Heart left ventricle (tissue), 16 donors: ENCODE measurements around the gene SLC4A3. TPM values are rescaled to one million over a fixed set of nuclear protein-coding genes. Genes with fewer than 3 reads are reported as not detected.

Experiments
- ATAC-seq, 4 donors: fragments of 200-7000 bp; cut with Tn5 transposase; one replicate each; pipeline ENCODE4 v1.9.1; 2020 to 2022; ENCODE audit warnings: moderate library complexity in 4 of 4, mild to moderate bottlenecking in 3 of 4, moderate number of reproducible peaks in 1 of 4
- DNase-seq, 5 donors: peaks; one replicate each; pipeline ENCODE4 v3.0.0-alpha.2; 2020
- H3K27ac ChIP-seq, 12 donors: fragments of 200-600 bp; sonication (generic) in 4 of 12; one replicate each; pipeline versions ENCODE4 v1.5.0 to v1.8.0; 2016 to 2022; ENCODE audit warnings: mild to moderate bottlenecking in 2 of 12
- H3K27me3 ChIP-seq, 9 donors: fragments of 200-600 bp; sonication (generic) in 2 of 9; one replicate each; pipeline versions ENCODE4 v1.5.1 to v1.8.0; 2016 to 2022; ENCODE audit warnings: mild to moderate bottlenecking in 3 of 9
- H3K36me3 ChIP-seq, 9 donors: fragments of 200-600 bp; sonication (generic) in 2 of 9; one replicate each; pipeline versions ENCODE4 v1.5.0 to v1.8.0; 2018 to 2022; ENCODE audit warnings: mild to moderate bottlenecking in 2 of 9
- H3K4me1 ChIP-seq, 12 donors: fragments of 200-600 bp; sonication (generic) in 4 of 12; one replicate each; pipeline versions ENCODE4 v1.5.0 to v1.8.0; 2016 to 2022; ENCODE audit warnings: mild to moderate bottlenecking in 3 of 12
- H3K4me3 ChIP-seq, 12 donors: fragments of 200-600 bp; sonication (generic) in 4 of 12; one replicate each; pipeline versions ENCODE4 v1.5.0 to v1.8.0; 2017 to 2022; ENCODE audit warnings: mild to moderate bottlenecking in 9 of 12, moderate library complexity in 4 of 12
- H3K9me3 ChIP-seq, 12 donors: fragments of 200-600 bp; sonication (generic) in 4 of 12; one replicate each; pipeline versions ENCODE4 v1.5.0 to v1.8.0; 2016 to 2022; ENCODE audit warnings: mild to moderate bottlenecking in 1 of 12
- CTCF ChIP-seq, 12 donors: fragments of 200-600 bp; sonication (generic) in 4 of 12; IDR thresholded peaks; one replicate each; pipeline versions ENCODE4 v1.5.0 to v1.8.0; 2018 to 2022; ENCODE audit warnings: antibody characterized with exemption in 12 of 12, mild to moderate bottlenecking in 5 of 12
- POLR2A ChIP-seq, 2 donors: fragments of 450-650 bp; IDR thresholded peaks; one replicate each; pipeline ENCODE4 v1.6.1; 2017; ENCODE audit warnings: antibody characterized with exemption in 2 of 2, mild to moderate bottlenecking in 2 of 2, moderate library complexity in 2 of 2
- WGBS, 4 donors: extraction: QIAGEN DNeasy Blood & Tissue Kit in 2 of 4; methylation state at CpG; one replicate each; pipeline versions ENCODE4 v1.1.5 to v1.1.7; 2013 to 2018; 5-methylcytosine and 5-hydroxymethylcytosine counted together
- intact Hi-C, 10 donors: fragments of 100-400 bp; cut with DNase I; formaldehyde crosslinking; loops; one replicate each; pipeline versions ENCODE4 v1.11.1 to v1.14.2; 2022
- polyA plus RNA-seq, 2 donors: library from polyadenylated mRNA; stranded (reverse); fragments of 200-250 nt; gene quantifications; one replicate each; pipeline ENCODE4 v1.2.3, GENCODE V29; 2013
- total RNA-seq, 9 donors: library from RNA; depleted of rRNA in 2 of 9; stranded (reverse); fragments of >200 nt in 2 of 9; fragmentation: NEBNext Ultra II Directional in 3 of 9; extraction: Animal tissue kit (Norgen Biotek cat#: 25700) in 3 of 9; gene quantifications; one replicate each; pipeline versions ENCODE4 v1.1.0 to v1.2.4, GENCODE V29; 2016 to 2023
- donor health status: ischemic (EF 13 %, LVEDD 7.1; RV severe dilation, severe dysfunction).
- donor health status: healthy with polysubstance abuse.
- donor health status: DM: no; HTN: yes; CAD: no.
- donor health status: DM: no; HTN: no; CAD: no.
- donor health status: ischemic (EF 25% LVEDD 6.9; RV normal size, moderate dysfunction).
- donor health status: ischemic (EF 25% LVEDD 5.7; RV mildly dilated, moderate dysfunction).
- donor health status: healthy.
- donor health status: DM: yes; HTN: yes; CAD: no.
- donor health status: ischemic (EF 35%, LVEDD 5.7; RV mildly dilated, moderate dysfunction).
- donor health status: nonischemic (EF 11% LVEDD 7.7; RV severe dilation, severe dysfunction).
- donor health status: DM: yes; HTN: yes; CAD: no.
- donor health status: PGD.
- donor health status: ischemic (EF 29% LVEDD 5.4; RV normal size, mild dysfunction).
- donor health status: nonischemic (EF 23%, LVEDD 6.1; RV moderate dilation, normal function).

Gene SLC4A3
- total and polyA plus RNA-seq, 11 donors: 236 to 507 (median 421) TPM

- no peaks in the 10 kb centered on the region for H3K9me3 ChIP-seq
- ATAC-seq (peak; percentile 21 to 80 (median 70)), DNase-seq (no peak)
- H3K27ac ChIP-seq: peak overlapping the region in 1 of 12 donors; percentile 15
- H3K4me1 ChIP-seq: peaks cover 0 to 9% (median 0%) of the 10 kb centered on the region in 12 donors
- H3K36me3 ChIP-seq: no peaks in the 10 kb centered on the region
- H3K27me3 ChIP-seq: peaks cover 0 to 4% (median 0%) of the 10 kb centered on the region in 9 donors
- intact Hi-C loops: no loop called here
- WGBS, 4 donors: 42 to 51% (median 49%) methylated on average over 4 of the region's 4 CpGs
- no peak overlapping the region for H3K4me3 ChIP-seq
- TF ChIP-seq POLR2A (IDR thresholded peaks at IDR 0.05) (no peak), CTCF (IDR thresholded peaks at IDR 0.05) (no peak)
Measured at GRCh38 chr2:219675221-219675620, 47.8 kb downstream of the SLC4A3 start.

GRCh38 chr2:219676586-219676985 lies 49.2 kb downstream of the SLC4A3 start:
- ATAC-seq (no peak), DNase-seq (no peak)
- H3K27ac ChIP-seq: no peak overlapping the region
- H3K9me3 ChIP-seq: no peaks in the 10 kb centered on the region
- no peak overlapping the region for H3K4me3 ChIP-seq
- peaks cover 0 to 4% (median 0%) of the 10 kb centered on the region in 9 donors for H3K27me3 ChIP-seq
- peaks cover 0 to 9% (median 0%) of the 10 kb centered on the region in 12 donors for H3K4me1 ChIP-seq
- intact Hi-C loops: no loop called here
- 92 to 96% (median 94%) methylated on average over 1 of the region's 1 CpG for WGBS, 4 donors
- TF ChIP-seq POLR2A (IDR thresholded peaks at IDR 0.05): no peak
- no peak for TF ChIP-seq CTCF (IDR thresholded peaks at IDR 0.05)
- H3K36me3 ChIP-seq: no peaks in the 10 kb centered on the region

- TF ChIP-seq CTCF (IDR thresholded peaks at IDR 0.05) (no peak), POLR2A (IDR thresholded peaks at IDR 0.05) (no peak)
- 81 to 98% (median 91%) methylated on average over 3 of the region's 3 CpGs for WGBS, 4 donors
- no peak for DNase-seq
- Histone ChIP-seq H3K36me3 (no peaks in the 10 kb centered on the region), H3K9me3 (no peaks in the 10 kb centered on the region), H3K27me3 (no peaks in the 10 kb centered on the region), H3K4me1 (peaks cover 0 to 9% (median 0%) of the 10 kb centered on the region in 12 donors), H3K4me3 (no peak overlapping the region), H3K27ac (no peak overlapping the region)
- ATAC-seq: no peak
- intact Hi-C loops: no loop called here
Measured at GRCh38 chr2:219679041-219679440, 51.6 kb downstream of the SLC4A3 start.

- intact Hi-C loops: no loop called here
- H3K36me3 ChIP-seq: no peaks in the 10 kb centered on the region
- 92 to 100% (median 98%) methylated on average over 1 of the region's 1 CpG for WGBS, 4 donors
- H3K4me3 ChIP-seq: no peak overlapping the region
- DNase-seq: no peak
- ATAC-seq: no peak
- H3K9me3 ChIP-seq: no peaks in the 10 kb centered on the region
- no peak overlapping the region for H3K27ac ChIP-seq
- H3K4me1 ChIP-seq: peaks cover 0 to 9% (median 0%) of the 10 kb centered on the region in 12 donors
- TF ChIP-seq POLR2A (IDR thresholded peaks at IDR 0.05): no peak
- no peak for TF ChIP-seq CTCF (IDR thresholded peaks at IDR 0.05)
- no peaks in the 10 kb centered on the region for H3K27me3 ChIP-seq
Measured at GRCh38 chr2:219679571-219679970, 52.1 kb downstream of the SLC4A3 start.
